Stomach (tissue), 4 donors: Measurements from ENCODE around the gene CPLX4.

Experiments used
- EP300 ChIP-seq: sonication (generic); formaldehyde crosslinking; IDR thresholded peaks from one replicate; pipeline ENCODE4 v1.6.1; 2017; ENCODE audit warnings: antibody characterized with exemption
- POLR2A ChIP-seq, 4 donors: fragments of 450-650 bp; IDR thresholded peaks; one replicate each; pipeline ENCODE4 v1.6.1; 2016; ENCODE audit warnings: antibody characterized with exemption in 4 of 4, control low read depth in 2 of 4, mild to moderate bottlenecking in 1 of 4, moderate library complexity in 1 of 4
- POLR2AphosphoS5 ChIP-seq, 3 donors: sonication (generic); formaldehyde crosslinking; IDR thresholded peaks; one replicate each; pipeline ENCODE4 v1.6.1; 2016; ENCODE audit warnings: antibody characterized with exemption in 3 of 3
- TF ChIP-seq, protein P1 (sequence below), 7 experiments: fragments of 450-650 bp in 4 of 7; fragments of 200-600 bp in 3 of 7; sonication (generic) in 3 of 7; IDR thresholded peaks; one replicate each; pipeline ENCODE4 v1.5.1; 2016 to 2019; ENCODE audit warnings: antibody characterized with exemption in 7 of 7, control low read depth in 2 of 7, mild to moderate bottlenecking in 1 of 7

DNA sequence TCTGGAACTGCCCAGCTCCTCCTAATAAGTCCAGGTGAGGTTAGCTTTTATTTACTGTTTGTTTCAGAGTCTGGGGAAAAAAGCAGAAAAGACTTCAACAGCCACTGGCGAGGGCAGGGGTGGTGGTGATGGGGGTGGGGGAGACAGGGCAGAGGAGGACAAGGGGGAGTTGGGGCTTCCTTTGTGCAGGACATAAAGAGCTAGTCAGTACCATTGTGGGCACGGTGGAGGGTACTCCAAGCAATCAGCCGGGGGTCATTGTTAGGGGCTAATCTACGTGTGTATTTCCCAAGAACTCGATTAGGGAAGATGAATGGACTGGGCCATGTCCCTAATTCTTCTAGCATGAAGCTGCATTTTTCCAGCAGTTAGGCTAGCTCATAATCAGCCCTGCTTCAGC lies 42.4 kb downstream of the CPLX4 start:
- TF ChIP-seq, protein P1, sequence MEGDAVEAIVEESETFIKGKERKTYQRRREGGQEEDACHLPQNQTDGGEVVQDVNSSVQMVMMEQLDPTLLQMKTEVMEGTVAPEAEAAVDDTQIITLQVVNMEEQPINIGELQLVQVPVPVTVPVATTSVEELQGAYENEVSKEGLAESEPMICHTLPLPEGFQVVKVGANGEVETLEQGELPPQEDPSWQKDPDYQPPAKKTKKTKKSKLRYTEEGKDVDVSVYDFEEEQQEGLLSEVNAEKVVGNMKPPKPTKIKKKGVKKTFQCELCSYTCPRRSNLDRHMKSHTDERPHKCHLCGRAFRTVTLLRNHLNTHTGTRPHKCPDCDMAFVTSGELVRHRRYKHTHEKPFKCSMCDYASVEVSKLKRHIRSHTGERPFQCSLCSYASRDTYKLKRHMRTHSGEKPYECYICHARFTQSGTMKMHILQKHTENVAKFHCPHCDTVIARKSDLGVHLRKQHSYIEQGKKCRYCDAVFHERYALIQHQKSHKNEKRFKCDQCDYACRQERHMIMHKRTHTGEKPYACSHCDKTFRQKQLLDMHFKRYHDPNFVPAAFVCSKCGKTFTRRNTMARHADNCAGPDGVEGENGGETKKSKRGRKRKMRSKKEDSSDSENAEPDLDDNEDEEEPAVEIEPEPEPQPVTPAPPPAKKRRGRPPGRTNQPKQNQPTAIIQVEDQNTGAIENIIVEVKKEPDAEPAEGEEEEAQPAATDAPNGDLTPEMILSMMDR (IDR thresholded peaks at IDR 0.05): no peak
- no peak for TF ChIP-seq POLR2AphosphoS5 (IDR thresholded peaks at IDR 0.05)
- no peak for TF ChIP-seq EP300
- TF ChIP-seq POLR2A (IDR thresholded peaks at IDR 0.05): no peak
